HG03460 (cell line): ENCODE measurements around the gene FNBP1L.

Experiments
- ATAC-seq: cut with Tn5 transposase; IDR thresholded peaks from one replicate; pipeline ENCODE4 v1.9.1; 2021; ENCODE audit not compliant: unreplicated experiment

Gene FNBP1L

DNA sequence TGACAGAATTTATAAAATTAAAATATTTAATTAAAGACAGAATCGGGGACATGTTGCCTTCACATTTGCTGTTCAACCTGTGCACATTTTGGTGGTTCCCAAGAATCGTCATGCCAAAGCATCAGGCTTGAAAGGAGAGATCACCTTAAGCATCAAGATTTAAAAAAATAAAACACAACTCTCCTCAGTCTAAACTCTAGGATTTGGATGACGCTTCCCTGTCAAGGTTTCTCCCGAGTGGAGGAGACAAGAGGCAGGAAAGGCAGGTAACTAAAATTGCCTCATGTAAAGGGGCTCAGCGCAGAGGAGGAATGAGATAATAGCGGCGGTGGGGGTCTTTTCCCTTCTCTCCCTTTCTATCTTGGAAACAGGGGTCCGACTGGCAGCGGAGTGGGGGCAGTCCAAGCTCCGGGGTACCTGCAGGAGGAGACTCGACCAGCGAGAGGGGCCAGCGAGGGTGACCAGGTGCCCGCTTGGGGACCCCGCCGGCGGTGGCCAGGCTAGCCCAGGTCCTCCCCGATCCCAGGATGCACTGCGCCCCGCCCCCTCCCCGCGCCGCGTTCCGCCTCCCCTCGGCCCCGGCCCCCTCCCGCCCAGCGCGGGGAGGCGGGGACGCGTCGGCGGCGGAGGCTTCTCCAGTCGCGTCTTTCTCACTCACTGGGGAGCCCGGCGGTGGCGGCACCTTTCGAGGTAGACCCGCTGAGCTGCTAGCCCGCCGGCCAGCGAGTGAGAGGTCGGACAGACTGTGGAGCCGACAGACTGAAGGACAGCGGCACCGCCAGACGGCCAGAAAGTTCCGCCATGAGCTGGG lies at the start of gene FNBP1L:
TSS of gene FNBP1L (plus strand) at position 638 of the 811 bp plus-strand sequence. CDS start at position 802, 164 bp downstream.
- no peak for ATAC-seq

GRCh38 chr1:93399781-93400180 lies 48.1 kb upstream of the FNBP1L start:
- ATAC-seq, result no peak

- no peak for ATAC-seq
These were observed 39.7 kb upstream of the FNBP1L start for GRCh38 chr1:93408203-93408602.

DNA sequence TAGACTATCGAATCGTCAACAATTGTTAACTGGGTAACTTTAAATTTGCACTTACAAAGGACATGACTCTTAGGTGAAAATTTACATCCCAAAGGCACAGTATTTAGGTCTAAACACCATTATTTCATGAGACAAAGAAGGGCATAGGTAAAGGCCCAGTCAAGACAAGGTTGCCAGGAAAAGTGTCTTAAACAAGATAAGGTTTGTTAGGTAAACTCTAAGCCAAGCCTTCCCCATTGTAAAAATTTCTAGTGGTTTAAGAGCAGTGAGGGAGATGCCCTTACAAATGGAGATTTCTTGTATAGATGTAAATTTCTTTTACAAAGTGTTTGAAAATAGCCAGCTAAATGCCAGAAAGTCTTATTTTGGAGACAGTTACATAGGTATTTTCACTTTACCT lies 36.9 kb upstream of the FNBP1L start:
- ATAC-seq, result no peak

DNA sequence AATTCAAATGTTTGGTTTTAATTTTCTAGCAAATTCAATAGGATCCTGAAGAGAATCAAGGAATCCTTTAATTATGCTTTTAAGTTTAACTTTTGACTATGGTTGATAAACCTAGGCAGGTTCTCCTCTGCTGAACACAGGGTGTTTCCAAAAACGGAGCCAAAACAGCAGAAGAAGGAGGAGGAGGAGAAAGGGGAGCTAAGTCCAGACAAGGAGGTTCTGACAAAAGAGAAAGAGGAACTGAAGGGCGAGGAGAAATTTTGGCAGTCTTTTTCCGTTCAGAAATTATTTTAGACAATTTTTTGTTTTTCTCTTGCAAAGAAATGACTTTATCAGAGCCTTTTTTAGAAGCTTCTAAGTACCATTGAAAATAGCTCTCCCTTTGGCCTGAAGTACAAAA lies 33.2 kb upstream of the FNBP1L start:
- no peak for ATAC-seq

DNA sequence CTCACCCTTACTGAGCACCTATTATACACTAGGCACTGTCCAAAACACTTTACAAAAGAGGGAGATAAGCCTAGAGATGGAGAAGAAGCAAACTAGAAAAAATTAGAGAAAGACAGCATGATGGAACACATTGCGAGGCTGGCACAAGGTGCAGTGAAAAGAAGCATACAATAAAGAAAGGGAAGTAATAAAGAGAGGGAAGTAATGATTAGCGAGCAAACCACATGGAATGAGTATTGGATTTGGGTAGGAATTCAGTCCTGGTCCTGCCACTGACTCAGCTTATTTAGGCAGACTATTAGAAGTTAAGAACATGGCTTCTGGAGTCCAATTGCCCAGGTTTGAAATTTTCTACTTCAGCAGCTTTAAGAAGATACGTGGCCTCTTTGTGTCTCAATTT lies 32.6 kb upstream of the FNBP1L start:
- no peak for ATAC-seq

DNA sequence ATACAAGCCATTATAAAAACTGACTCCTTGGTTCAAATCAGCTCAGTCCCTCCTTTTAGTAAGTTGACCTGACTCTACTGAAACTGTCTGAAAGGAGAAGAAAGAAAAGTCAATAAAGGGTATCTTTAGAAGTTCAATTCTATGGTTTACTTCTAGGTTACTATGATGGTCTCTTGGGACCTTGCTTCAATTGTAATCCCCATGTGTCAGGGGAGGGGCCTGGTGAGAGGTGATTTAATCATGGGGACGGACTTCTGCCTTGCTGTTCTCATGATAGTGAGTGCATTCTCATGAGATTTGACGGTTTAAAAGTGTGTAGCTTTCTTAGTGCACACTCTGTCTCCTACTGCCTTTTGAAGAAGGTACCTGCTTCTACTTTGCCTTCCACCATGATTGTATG lies 31.7 kb upstream of the FNBP1L start:
- ATAC-seq, result no peak

GRCh38 chr1:93419344-93419743 lies 28.6 kb upstream of the FNBP1L start:
- ATAC-seq, result no peak

DNA sequence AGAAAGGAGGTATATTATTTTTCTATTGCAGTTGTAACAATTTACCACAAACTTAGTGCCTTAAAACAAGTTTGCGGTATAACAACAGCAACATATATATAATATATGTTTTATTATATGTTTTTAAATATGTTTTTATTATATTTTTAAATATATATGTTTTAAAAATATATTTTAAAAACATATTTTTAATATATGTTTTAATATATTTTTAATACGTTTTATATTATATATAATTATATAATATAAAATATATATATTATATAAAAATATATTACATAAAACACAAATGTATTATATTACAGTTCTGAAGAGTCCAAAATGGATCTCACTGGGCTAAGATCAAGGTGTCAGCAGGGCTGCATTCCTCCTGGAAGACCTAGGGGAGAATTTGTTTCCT lies 27.5 kb upstream of the FNBP1L start:
- ATAC-seq, result no peak

- no peak for ATAC-seq
These were observed 21.7 kb upstream of the FNBP1L start for GRCh38 chr1:93426181-93426580.

- no peak for ATAC-seq
These were observed 20.3 kb upstream of the FNBP1L start for GRCh38 chr1:93427656-93428055.

DNA sequence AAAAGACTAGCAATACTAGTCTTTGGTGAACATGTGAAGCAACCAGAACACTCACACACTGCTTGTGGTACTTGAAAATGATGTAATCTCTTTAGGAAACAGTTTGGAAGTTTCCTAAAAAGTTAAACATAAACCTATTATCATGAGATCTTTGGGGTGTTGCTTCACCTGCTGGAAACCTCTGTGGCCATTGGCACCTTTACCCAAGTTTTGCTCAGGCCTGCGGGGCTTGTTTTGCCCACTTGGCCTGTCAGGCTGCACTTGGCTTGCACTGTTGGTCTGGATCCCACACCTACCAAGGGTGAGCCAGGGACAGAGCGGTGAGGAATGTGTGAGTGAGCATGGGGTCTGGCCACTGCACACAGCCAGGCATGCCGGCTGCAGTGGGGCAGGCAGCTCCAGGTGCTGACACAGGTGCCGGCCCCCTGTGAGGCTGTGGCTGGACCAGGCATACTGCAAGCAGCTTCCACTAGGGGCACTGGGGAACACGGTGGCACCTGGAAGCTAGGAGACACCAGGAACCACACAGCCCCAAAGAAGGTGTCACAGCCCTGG lies 14.4 kb upstream of the FNBP1L start:
- no peak for ATAC-seq

- ATAC-seq, result no peak
These were observed 13.8 kb upstream of the FNBP1L start for GRCh38 chr1:93434088-93434487.

DNA sequence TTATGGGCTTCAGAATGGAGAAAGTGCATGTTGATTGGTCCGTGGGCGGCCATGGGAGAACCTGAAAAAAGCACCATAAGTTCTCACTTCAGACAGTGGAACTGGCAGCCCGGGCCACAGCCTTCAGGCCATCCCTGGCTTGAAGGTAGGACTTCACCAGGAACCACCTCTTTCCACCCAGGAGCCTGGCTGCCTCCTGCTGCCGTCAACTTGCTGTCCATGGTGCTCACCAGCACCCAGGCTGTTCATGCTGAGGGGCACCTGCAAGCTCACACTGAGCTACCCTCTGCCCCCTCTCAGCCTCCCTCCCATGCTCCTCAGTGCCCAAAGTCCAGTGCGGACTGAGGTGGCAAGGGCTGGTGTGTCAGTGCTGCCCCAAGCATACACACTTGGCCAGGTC lies 12.9 kb upstream of the FNBP1L start:
- ATAC-seq, result no peak

DNA sequence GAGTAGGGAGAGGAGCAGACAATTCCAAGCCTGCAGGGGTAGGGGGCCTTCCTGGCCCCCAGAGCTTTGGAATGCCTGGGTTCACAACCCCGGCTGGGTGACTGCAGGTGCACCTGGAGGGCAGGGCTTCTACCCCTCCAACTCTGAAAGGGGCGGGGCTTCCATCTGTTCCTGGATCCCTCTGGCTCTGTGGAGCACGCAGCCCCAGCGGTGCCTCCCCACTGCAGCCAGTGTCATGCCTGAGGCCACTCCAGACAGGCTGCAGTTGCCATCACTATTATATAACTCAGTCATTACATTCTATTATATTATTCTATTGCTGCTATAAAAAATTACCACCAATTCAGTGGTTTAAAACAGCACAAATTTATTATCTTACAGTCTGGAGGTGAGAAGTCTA lies 12.5 kb upstream of the FNBP1L start:
- ATAC-seq, result no peak

DNA sequence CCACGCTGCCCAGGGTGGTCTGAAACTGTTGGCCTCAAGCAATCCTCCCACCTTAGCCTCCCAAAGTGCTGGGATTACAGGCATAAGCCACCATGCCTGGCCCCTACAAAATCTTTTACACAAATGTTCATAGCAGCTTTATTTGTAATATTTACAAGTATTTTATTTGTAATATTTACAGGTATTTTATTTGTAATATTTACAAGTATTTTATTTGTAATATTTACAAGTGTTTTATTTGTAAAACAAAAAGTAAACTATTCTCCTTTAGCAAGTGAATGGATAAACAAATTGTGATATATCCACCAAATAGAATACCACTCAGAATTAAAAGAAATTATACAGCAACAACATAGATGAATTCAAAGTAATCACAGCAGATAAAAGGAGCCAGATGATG lies 11.4 kb upstream of the FNBP1L start:
- no peak for ATAC-seq

DNA sequence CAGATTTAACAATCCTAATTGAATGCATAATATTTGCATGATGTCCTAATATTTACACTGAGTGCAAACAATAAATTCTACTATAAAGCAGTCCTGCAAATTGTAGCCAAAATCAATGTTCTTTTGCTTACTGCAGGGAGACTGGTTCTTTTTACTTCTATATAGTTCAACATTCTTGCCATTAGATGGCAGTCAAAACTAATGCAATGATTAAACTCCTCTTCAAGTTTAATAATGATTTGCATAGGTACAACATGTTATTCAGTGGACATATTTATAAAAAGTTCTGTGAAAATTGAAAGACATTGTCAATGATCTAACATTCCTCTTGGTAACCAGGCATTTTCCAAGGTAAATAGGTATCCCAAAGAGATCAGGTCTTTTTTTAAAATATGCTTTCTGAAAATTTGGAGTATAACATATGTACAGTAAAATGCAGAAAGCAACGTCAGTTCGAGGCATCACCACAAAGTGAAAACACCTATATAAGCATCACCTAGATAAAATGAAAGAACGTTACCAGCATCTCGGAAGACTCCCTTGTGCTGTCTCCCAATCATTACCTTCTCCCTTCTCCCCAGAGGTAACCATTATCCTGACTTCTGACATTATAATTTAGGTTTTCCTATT lies 9.8 kb upstream of the FNBP1L start:
- no peak for ATAC-seq

- no peak for ATAC-seq
These were observed 9.2 kb upstream of the FNBP1L start for GRCh38 chr1:93438716-93439115.

GRCh38 chr1:93440272-93440671 lies 7.6 kb upstream of the FNBP1L start:
- ATAC-seq, result no peak

- ATAC-seq, result no peak
These were observed 7.2 kb upstream of the FNBP1L start for GRCh38 chr1:93440706-93441105.

DNA sequence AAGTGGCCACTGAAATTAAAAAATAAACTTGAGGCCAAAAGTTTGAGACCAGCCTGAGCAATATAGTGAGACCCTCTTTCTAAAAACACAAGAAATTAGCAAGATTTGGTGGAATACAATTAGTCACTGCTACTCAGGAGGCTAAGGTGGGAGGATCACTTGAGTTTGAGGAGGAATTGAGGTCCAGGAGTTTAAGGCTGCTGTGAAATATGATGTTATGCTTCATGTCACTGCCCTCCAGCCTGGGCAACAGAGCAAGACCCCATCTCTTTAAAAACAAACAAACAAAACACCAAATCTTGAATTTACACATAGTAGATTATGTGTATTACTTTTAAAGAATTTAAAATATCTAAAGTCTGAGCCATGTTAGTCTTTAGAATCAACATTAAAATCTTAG lies 6.3 kb upstream of the FNBP1L start:
- no peak for ATAC-seq

DNA sequence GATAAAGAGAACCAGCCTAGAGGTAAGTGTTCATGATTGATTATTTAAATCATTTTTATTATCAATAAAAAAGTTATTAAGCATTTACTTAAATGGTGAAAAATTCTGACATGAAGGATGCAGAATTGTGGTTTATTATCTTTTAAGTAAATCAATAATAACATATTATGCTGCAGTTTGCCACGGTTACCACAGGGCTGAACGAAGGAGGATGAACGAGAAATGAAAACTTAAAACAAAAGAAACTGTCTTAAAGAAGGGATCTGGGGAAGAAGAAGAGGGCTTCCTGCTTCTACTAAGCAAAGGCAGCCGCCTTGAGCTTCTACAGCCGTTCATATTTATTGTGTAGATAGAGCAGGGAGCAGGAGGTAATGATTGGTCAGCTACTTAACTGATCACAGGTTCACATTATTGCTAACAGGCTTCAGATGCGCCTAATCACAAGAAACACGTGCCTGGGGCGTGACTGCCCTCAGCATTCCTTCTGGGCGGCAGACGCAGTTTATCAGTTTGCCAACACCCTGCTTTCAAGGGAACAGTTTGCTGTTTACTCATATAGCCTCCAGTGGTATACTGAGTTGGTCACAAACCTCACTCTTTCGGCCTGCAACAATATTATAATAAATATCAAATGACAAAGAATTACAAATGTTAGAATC lies 5.8 kb upstream of the FNBP1L start:
- no peak for ATAC-seq
